ENCODE results near the gene MANEAL.

GRCh38 chr1:37846647-37847339, 53.1 kb downstream of the MANEAL start:
- TF ChIP-seq POLR2A (IDR thresholded peaks at IDR 0.05): no peak
- no peak for TF ChIP-seq CTCF (IDR thresholded peaks at IDR 0.05)
- no peak for TF ChIP-seq POLR2AphosphoS5 (IDR thresholded peaks at IDR 0.05)
- TF ChIP-seq EP300 (IDR thresholded peaks at IDR 0.05): no peak

Measured in sigmoid colon (tissue), 4 donors.